Left cardiac atrium (tissue), 4 donors: ENCODE data around the gene HHATL. TPM values are rescaled to one million over a fixed set of nuclear protein-coding genes. Genes with fewer than 3 reads are reported as not detected.

Experiments used
- ATAC-seq, 2 donors: fragments of 200-7000 bp; cut with Tn5 transposase; one replicate each; pipeline ENCODE4 v1.9.1; 2020; ENCODE audit warnings: mild to moderate bottlenecking in 2 of 2, moderate library complexity in 2 of 2
- DNase-seq: peaks from one replicate; pipeline ENCODE4 v3.0.0-alpha.2; 2020
- intact Hi-C, 2 donors: fragments of 100-400 bp; cut with DNase I; formaldehyde crosslinking; loops; one replicate each; pipeline versions ENCODE4 v1.14.1 to v1.15.1; 2022 to 2023
- total RNA-seq, 2 donors: library from RNA; stranded (reverse); fragmentation: NEBNext Ultra II Directional; extraction: Animal tissue kit (Norgen Biotek cat#: 25700); gene quantifications; one replicate each; pipeline ENCODE4 v1.2.1, GENCODE V29; 2021
- donor health status: DM: no; HTN: yes; CAD: no.
- donor health status: DM: no; HTN: yes; CAD: no; lungs with severe emphysema.
- donor health status: DM: yes; HTN: yes; CAD: no.
- donor health status: Dilated cardiomyopathy.

Gene HHATL
- total RNA-seq, 2 donors from 2014 or later = 431 to 706 TPM

DNA sequence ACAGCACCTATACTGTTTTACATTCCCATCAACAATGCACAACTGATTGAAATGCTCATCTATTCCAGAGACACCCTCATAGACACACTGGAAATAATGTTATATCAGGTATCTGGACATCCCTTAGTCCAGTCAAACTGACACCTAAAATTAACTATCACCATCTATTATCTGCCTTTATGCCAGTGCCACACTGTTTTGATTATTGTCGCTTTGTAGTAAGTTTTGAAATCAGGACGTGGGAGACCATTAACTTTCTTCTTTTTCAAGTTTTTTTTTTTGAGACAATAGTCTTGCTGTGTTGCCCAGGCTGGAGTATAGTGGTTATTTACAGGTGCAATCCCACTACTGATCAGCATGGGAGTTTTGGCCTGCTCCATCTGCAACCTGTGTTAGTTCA lies 26.7 kb downstream of the HHATL start:
- intact Hi-C loops = no loop called here

DNA sequence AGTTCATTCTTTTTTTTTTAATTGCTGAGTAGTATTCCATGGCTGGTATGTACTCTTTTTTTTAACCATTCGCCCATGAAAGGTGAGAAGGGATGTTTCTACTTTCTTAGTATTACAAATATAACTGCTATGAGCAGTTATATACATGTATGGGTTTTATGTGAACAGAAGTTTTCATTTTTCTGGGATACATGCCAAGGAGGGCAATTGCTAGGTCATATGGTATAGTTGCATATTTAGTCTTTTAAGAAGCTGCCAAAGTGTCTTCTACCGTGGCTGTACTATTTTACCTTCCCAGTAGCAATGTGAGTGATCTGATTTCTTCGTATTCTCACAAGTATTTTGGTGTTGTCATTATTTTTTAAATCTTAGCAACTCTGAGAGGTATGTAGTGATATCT lies 28.5 kb downstream of the HHATL start:
- ATAC-seq (no peak), DNase-seq (no peak)
- intact Hi-C loops = no loop called here

More for the DNA sequence above, 26.7 kb downstream of the HHATL start:
- no peak for DNase-seq
- ATAC-seq = no peak

DNA sequence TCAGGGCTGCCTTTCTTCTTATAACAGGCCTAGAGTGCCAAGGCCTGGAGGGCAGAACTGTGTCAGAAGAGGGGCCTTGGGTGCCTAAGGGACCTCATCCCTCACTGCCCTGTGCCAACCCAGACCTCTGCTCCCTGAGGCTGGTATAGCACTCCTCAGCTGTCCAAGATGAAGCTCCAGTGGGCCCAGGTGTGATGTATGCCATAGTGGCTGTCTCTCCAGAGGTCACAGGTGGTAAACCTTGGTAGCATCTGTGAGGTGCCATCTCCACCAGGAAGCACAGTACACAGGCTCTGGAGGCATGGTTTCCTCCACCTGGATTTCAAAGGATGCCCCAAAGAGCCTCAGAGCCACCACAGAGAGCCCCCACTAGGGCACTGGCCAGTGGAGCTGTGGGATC lies 29.5 kb downstream of the HHATL start:
- ATAC-seq = no peak
- intact Hi-C loops = no loop called here
- DNase-seq = no peak

DNA sequence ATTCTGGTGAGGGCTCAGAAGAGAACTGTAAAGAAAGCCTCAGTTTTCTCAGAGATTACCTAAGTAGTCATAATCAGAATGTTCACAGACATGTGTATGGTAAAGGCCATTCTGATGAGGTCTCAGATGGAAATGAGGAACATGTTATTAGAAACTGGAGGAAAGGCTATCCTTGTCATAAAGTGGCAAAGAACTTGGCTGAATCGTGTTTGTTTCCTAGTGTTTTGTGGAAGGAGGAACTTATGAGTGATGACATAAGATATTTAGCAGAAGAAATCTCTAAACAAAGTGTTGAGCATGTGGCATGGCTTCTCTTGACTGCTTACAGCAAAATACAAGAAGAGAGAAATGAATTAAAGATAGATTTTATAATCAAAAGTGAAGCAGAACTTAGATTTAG lies 30.1 kb downstream of the HHATL start:
- ATAC-seq = no peak
- DNase-seq = no peak
- intact Hi-C loops = no loop called here

DNA sequence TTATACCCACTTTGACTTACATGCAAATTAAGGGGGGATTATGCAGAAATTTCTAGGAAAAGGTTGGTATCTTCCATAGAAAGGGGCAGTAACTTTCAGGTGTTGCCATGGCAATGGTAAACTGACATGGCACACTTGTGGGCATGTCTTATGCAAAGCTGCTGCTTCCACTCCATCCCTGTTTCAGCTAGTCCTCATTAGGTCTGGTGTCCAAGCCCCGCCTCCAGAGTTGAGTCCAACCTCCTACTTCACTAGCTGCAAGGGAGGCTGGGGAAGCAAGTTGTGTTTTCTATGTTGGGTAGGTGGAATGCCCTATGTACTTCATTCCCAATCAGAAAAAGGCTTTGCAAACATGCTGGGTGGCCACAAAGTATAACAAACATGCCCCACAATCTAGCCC lies 31.9 kb downstream of the HHATL start:
- no peak for ATAC-seq
- DNase-seq = no peak
- intact Hi-C loops = no loop called here

DNA sequence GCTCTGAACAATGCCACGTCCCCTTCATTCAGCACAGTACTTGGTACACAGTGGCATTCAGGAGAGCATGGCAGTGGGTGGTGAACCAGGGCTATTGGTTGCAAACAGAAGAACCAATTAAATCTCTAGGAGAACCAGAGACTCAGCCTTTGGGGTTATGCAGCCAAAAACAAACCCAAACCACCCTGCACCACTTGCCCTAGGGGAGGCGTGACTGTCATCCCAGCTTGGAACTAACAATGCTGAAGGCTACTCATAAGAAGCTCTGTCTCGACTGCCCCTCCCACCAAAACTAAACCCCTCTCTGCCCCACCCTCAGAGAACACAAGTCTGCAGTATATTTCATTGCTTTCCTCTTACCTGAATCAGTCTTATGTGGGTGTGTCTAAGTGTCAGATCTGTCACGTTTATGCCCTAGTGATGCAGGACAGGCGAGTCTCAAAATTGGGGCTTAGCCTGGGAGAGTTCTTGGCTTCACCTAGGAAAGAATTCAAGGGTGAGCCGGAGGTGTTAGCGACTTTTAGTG lies 32.5 kb downstream of the HHATL start:
- no peak for ATAC-seq
- intact Hi-C loops = no loop called here
- no peak for DNase-seq

DNA sequence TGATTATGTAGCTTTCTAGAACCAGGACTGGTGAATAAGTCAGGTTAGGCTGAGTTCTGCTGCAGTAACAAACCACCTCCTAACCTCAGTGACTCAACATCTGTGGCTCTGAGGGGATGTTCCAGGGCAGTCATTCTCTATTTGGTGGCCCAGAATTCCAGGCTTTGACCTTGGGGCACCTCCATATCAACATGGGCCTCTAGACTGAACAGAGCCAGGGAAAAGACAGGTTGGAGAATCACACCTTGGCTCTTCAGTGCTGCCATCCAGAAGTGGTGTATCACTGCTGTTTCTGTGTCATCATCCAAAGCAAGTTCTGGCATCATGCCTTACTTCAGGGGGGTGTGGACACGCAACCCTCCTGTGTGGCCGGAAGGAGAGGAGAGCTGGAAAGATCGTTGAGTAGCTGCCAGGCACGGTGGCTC lies 33.8 kb downstream of the HHATL start:
- intact Hi-C loops = no loop called here
- DNase-seq (no peak), ATAC-seq (peak in 1 of 2 donors; percentile 2)

DNA sequence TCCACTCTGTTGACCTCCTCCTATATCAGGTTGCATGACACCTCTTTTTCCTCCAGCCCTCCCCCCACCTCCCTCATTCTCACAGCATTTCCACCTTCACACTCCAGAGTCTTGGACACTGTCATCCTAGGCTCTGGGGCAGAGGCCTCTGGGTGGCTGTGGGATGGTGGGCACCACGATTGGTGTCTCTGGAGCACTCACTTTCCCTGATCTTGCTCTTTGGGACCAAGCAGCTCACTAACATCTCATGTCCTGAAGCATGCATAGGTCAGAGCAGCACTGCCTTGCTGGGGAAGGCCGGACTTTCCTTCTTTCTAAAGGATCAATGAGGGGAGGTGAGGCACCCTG lies 34.2 kb downstream of the HHATL start:
- DNase-seq (no peak), ATAC-seq (no peak)
- intact Hi-C loops = no loop called here

DNA sequence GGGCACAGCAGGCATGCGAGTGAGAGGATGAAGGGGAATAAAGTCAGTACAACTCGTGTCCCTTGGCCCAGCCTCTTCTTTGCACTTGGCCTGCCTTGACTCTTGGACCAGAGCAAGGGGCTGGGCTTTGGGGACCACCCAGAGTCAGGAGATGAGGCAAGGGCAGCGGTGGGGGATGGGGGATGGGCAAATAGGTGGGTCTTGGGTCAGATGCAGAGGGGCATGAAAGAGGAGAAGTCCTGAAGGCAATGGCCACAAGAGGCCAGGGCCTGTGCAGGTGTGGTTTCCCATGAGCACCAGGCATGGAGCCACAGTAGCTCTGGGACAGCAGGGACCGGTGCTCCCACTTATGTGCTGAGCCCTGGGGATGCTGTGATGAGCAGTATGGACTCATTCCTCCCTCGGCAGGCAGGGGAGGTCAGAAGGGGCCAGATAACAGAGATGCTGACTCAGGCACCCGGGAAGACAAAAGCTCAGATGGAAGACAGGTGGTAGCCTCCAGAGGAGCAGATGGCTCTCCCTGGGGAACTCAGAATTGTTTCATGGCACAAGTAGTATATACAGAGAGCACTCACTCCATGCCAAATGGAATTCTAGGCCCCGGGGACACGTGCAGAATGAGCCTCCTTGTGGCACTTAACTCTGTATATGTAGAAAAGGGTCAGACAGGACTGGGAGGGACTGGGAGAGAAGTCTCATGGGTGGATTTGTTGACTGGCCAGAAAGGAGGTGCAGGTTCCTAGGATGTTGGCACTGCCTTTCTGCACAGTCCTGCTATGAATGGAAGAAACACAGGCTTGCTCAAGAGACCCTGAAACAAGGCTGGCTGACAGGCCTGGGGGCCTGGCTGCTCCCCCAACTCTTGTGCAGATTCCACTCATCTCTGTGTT lies 34.8 kb downstream of the HHATL start:
- ATAC-seq (peak; percentile 1 to 12), DNase-seq (no peak)

DNA sequence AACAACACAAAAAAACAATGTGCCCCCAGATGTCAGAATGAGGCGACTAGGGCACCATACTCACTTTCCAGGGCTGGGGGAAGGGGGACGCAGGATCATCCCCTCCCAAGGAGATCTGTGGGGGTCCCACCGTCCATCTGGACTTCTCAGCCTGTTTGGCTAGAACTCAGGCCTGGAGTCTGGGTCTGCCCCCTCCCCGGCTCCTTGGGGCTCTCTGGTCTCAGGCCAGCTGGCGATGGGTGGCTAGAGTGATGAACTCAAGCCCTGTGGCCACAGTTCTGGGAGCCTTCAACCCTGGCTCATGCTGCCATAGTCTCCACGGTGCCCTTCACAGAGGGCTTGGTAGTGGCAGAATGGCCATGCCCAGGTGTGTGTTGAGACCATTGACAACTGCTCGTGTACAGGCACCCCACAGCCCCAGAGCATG lies 35.5 kb downstream of the HHATL start:
- ATAC-seq (peak; percentile 6 to 12), DNase-seq (no peak)
- intact Hi-C loops = no loop called here

More for the DNA sequence above, 34.8 kb downstream of the HHATL start:
- intact Hi-C loops = no loop called here

DNA sequence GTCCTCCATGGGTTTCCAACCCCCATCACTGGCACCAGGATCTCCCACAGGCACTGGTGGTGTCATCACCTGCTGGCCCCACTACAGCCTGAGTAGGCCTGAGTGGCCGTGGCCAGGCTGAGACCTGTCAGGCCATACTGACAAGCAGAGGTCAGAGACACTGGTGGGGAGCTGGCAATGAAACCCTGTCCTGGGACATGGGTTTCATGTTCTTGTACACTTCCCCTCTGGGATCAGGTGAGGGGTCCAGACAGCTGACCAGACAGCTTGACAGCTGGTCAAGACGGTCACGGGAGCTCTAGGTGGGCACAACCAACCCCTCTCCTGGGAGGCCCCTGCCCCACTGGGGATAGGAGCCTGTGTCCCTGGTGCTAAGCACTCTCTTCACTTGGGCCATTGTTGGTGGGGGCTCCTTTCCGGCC lies 36.0 kb downstream of the HHATL start:
- DNase-seq (no peak), ATAC-seq (peak; percentile 36)
- intact Hi-C loops = no loop called here

DNA sequence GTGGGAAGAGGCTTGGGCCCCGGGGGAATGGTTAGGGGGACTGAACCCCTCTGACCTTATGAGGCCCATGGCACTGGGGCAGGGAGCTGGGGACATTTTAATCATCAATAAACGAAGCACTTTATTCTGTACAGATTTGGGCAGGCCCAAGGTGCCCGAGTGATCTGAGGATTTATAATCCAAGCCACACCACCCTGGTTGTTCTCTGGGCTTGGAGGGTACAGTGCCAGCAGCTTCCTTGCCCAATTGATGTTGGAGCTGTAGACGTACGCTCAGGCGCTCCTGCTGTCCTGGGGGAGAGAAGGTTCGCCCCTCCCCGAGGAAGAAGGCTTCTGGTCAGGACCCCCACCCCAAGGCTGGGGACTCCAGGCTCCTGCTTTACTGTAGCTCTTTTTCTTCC lies 36.6 kb downstream of the HHATL start:
- intact Hi-C loops = no loop called here
- DNase-seq (no peak), ATAC-seq (no peak)

DNA sequence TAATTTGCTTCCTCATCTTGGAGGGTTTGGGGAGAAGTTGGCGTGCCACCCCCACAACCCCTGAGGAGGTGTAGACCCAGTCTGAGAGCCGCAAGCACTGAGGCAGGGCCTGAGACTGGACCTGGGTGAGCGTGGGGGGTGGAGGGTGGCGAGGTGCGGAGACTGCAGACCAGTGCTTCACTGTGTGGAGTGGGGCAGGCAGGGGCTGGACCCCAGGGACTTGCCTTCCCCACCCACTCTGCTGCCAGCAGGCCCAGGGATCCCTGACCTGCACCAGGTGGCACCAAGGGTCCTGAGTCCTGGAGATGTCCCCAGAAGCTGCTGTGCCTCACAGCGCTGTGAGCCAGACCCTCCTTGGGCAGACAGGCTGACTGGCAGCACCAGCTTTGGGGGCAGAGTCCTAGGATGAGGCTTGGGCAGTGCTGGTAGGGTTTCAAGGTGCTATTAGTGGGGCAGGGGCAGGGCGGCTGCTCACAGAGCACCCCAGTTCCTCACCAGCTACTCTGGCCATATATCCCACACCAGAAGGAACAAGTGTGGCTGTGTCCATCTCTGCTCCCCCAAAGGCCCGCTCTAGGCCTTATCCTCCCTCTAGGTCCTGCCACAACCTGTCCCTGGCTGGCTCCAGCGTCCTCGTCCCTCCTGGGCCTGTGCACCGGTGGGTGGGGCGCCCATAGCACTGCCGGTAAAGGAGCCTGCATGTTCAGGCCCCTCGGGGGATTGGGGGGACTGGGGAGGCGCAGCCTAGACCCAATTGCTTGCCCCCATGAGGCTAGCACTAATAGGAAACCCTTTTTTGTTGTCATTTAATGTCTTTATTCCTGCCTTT lies 37.3 kb downstream of the HHATL start:
- intact Hi-C loops = no loop called here
- no peak for ATAC-seq
- no peak for DNase-seq

DNA sequence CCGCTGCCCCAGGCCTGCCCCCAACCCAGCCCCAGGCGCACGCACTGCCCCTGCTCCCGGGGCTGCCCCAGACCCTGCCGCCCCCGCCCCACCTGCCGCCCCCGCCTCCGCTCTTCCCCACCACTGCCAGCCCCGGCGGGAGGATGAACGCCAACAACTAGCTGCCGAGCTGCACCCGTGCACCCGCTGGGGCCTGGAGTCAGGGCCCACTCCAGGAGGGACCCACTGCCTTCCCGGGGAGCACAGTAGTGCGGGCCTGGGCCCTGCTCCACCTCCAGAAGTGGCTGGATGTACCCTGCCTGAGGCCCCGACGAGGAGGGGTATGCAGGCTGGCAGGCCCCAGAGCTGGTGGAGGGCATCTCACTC lies 38.2 kb downstream of the HHATL start:
- DNase-seq = no peak
- ATAC-seq = no peak
- intact Hi-C loops = loop anchor here in 1 of 2 donors (5.0 kb wide), 1 partner anchor 38 kb away; the partner anchor contains the start of gene HHATL

DNA sequence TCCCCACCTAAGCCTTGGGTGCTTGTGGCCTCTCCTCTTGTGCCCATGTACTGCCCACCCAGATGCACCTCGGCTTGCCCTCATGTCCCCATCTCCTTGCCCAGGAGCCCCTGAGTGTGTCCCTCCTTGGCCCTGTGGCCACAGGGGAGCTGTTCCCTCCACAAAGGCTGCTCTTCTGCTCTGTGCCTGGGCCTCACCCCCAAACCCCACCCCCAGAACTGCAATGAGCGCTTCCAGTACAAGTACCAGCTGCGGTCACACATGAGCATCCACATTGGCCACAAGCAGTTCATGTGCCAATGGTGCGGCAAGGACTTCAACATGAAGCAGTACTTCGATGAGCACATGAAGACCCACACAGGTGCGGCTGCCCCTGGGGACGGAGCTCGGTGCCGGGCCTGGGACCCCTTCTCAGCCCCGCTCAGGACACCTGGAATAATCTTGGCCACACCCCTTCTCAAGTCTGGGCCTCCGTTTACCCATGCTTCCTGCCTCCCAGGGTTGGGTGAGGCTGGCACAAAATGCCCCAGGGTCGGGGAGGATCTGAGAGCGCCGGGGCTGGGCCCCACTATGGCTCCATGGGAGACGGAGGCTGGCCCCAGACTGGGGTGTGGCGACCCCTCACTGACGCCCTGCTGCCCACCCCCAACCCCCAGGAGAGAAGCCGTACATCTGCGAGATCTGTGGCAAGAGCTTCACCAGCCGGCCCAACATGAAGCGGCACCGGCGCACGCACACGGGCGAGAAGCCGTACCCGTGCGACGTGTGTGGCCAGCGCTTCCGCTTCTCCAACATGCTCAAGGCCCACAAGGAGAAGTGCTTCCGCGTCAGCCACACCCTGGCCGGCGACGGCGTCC lies 38.8 kb downstream of the HHATL start:
- intact Hi-C loops = loop anchor here in 1 of 2 donors (5.0 kb wide), 1 partner anchor 38 kb away; the partner anchor contains the start of gene HHATL
- ATAC-seq (no peak), DNase-seq (no peak)

DNA sequence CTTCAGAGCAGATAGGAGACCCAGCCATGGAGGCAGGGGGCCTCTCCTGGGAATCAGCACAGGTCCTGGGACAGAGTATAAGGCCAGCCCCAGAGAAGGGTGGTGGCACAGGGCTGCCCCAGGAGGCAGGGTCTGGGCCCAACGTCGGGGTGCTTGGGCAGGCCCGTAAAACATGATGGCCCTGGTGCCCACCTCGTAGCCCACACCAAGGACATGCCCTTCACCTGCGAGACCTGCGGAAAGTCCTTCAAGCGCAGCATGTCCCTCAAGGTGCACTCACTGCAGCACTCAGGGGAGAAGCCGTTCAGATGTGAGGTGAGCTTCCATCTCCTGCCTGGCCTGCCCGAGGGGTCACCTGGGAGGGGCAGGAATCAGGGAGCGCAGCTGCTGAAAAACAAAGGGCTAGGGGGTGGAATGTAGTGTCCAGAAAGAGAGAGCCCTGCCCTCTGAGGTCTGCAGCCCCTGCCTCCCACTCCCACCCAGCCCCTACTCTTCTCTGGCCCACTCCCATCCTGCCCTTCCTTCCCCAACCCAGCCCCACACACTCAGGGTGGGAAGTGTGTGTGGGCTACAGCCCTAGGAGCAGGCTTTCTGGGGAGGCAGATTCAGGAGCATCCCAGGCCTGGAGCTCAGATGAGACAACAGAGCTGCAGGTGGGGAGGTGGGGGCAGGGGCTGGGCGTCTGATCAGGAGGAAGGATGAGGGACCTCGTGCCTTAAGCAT lies 39.6 kb downstream of the HHATL start:
- DNase-seq (no peak), ATAC-seq (no peak)
- intact Hi-C loops = loop anchor here in 1 of 2 donors (5.0 kb wide), 1 partner anchor 39 kb away; the partner anchor contains the start of gene HHATL

DNA sequence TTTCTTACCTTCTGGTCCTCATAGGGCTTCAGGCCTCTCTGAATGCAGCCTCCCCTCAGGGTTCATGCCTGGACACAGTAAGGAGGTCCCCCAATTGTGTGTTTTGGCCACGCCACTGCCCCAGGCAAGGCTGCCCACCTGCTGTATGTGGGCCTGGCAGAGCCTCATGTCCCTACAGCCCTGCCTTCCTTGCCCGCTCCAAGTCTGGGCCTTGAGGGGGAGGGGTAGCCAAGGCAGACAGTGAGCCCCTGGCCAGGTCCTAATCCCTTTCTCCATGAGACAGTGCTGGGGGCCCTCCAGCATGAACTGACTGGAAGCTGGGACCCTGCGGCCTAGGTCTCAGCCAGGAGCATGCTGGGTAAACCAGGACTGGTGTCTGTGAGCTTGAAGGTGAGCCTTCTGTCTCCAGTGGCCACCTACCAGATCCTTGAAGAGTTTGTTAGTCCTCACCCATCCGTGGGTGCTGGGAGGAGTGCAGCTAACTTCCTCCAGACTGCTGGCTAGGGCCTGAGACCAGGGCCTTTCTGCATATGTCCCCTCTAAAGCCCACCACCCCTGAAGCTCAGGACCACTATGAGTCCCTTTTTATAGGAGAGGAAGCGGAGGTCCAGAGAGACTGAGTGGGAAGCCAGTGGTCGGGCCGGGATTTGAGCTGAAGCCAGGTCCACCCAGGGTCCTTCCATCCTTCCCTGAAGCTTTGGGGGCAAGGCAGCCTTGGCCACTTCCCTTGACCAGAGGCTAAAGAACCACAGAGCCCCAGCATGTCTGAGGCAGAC lies 40.4 kb downstream of the HHATL start:
- DNase-seq = no peak
- ATAC-seq = no peak
- intact Hi-C loops = loop anchor here in 1 of 2 donors (5.0 kb wide), 1 partner anchor 40 kb away; the partner anchor contains the start of gene HHATL
